GM23248 (cell line): Measurements from ENCODE around the gene MYLK3. TPM values are rescaled to one million over a fixed set of nuclear protein-coding genes. Genes with fewer than 3 reads are reported as not detected.
A peak's percentile ranks its signal among the peaks of the same experiment; 100 is the strongest.

Source experiments
- DNase-seq: peaks from one replicate; pipeline ENCODE4 v3.0.0-alpha.2; 2015
- H2AFZ ChIP-seq: fragments of 200-600 bp; sonication (generic); 2 replicates; pipeline ENCODE4 v1.6.1; 2016; ENCODE audit warnings: antibody characterized with exemption
- H3F3A ChIP-seq: fragments of 200-600 bp; sonication (generic); 2 replicates; pipeline ENCODE4 v1.6.1; 2016; ENCODE audit warnings: mild to moderate bottlenecking, antibody characterized with exemption, mixed run types; ENCODE audit not compliant: insufficient read depth
- H3K27ac ChIP-seq: fragments of 200-600 bp; sonication (generic); 2 replicates; pipeline ENCODE4 v1.5.1; 2016; ENCODE audit warnings: mild to moderate bottlenecking
- H3K27me3 ChIP-seq: fragments of 200-600 bp; sonication (generic); replicated peaks from 2 replicates; pipeline ENCODE4 v1.6.1; 2016; ENCODE audit warnings: mild to moderate bottlenecking; ENCODE audit not compliant: insufficient read depth
- H3K36me3 ChIP-seq: fragments of 200-600 bp; sonication (generic); 2 replicates; pipeline ENCODE4 v1.6.1; 2016; ENCODE audit warnings: low read depth, mild to moderate bottlenecking
- H3K4me1 ChIP-seq: fragments of 200-600 bp; sonication (generic); 2 replicates; pipeline ENCODE4 v1.6.1; 2016; ENCODE audit warnings: mild to moderate bottlenecking; ENCODE audit not compliant: insufficient read depth
- H3K4me2 ChIP-seq: fragments of 200-600 bp; sonication (generic); one replicate; pipeline ENCODE4 v1.6.1; 2016; ENCODE audit warnings: mild to moderate bottlenecking; ENCODE audit not compliant: unreplicated experiment
- H3K4me3 ChIP-seq: fragments of 200-600 bp; sonication (generic); 2 replicates; pipeline ENCODE4 v1.5.1; 2016; ENCODE audit warnings: mild to moderate bottlenecking
- H3K79me2 ChIP-seq: fragments of 200-600 bp; sonication (generic); 2 replicates; pipeline ENCODE4 v1.6.1; 2016; ENCODE audit warnings: mild to moderate bottlenecking; ENCODE audit not compliant: insufficient read depth
- H3K9ac ChIP-seq: fragments of 200-600 bp; sonication (generic); 2 replicates; pipeline ENCODE4 v1.6.1; 2016; ENCODE audit warnings: mild to moderate bottlenecking
- H3K9me2 ChIP-seq: fragments of 200-600 bp; sonication (generic); 2 replicates; pipeline ENCODE4 v1.6.1; 2016; ENCODE audit warnings: mixed run types, mild to moderate bottlenecking, moderate library complexity; ENCODE audit not compliant: insufficient read depth
- H3K9me3 ChIP-seq: fragments of 200-600 bp; sonication (generic); one replicate; pipeline ENCODE4 v1.6.1; 2017; ENCODE audit warnings: low read depth
- H4K20me1 ChIP-seq: fragments of 200-600 bp; sonication (generic); 2 replicates; pipeline ENCODE4 v1.6.0; 2016; ENCODE audit not compliant: insufficient read depth
- EZH2 ChIP-seq: fragments of 200-600 bp; sonication (generic); IDR thresholded peaks from 2 replicates; pipeline ENCODE4 v1.6.1; 2018; ENCODE audit warnings: antibody characterized with exemption, mild to moderate bottlenecking; ENCODE audit not compliant: insufficient read depth, poor library complexity, severe bottlenecking
- EZH2phosphoT487 ChIP-seq: fragments of 200-600 bp; sonication (generic); IDR thresholded peaks from 2 replicates; pipeline ENCODE4 v1.6.1; 2018; ENCODE audit warnings: antibody characterized with exemption, moderate library complexity, mild to moderate bottlenecking, low read depth; ENCODE audit not compliant: insufficient read depth
- WGBS, 2 experiments: methylation state at CpG; one replicate each; pipeline ENCODE4 v1.1.6; 2015 to 2017; ENCODE audit warnings: low lambda C conversion rate in 2 of 2, low coverage in 1 of 2; ENCODE audit errors: missing lambda C conversion rate in 2 of 2; 5-methylcytosine and 5-hydroxymethylcytosine counted together
- in situ Hi-C: fragments of 300-500 bp; cut with MboI; formaldehyde crosslinking; loops from 2 replicates; pipeline ENCODE4 v1.15.0; 2020
- polyA plus RNA-seq: library from polyadenylated mRNA; unstranded; fragments of >200 nt; fragmentation: Nextera tagmentation; extraction: Ambion mirVana; gene quantifications from 2 replicates; pipeline ENCODE4 v1.2.1, GENCODE V29; 2016
- total RNA-seq: library from RNA; depleted of rRNA; stranded (reverse); fragments of >200 nt; shearing (Covaris generic); gene quantifications from 2 replicates; pipeline ENCODE4 v1.2.3, GENCODE V29; 2014

MYLK3 gene
- total and polyA plus RNA-seq, 2 experiments from 2014 or later = not detected

GRCh38 chr16:46690281-46691178, 57.6 kb downstream of the MYLK3 start:
- TF ChIP-seq EZH2phosphoT487 (no peak), EZH2 (no peak)
- peaks cover 13% of the 10 kb centered on the region; the same call in 1 of the 2 replicates for H4K20me1 ChIP-seq
- 20 to 25% methylated on average over 21 of the region's 21 CpGs for WGBS, 2 experiments
- peak overlapping the region; percentile 95 for H2AFZ ChIP-seq
- in situ Hi-C loops = no loop called here
- peak overlapping the region; percentile 91 for H3K27ac ChIP-seq
- H3K9ac ChIP-seq = peak overlapping the region; percentile 86
- no peaks in the 10 kb centered on the region for H3K9me2 ChIP-seq
- H3K9me3 ChIP-seq = no peaks in the 10 kb centered on the region
- DNase-seq = peak; percentile 42
- no peaks in the 10 kb centered on the region for H3K36me3 ChIP-seq
- H3K27me3 ChIP-seq = no peaks in the 10 kb centered on the region
- peaks cover 29% of the 10 kb centered on the region for H3K4me1 ChIP-seq
- H3K4me3 ChIP-seq = peak overlapping the region; percentile 94
- H3K79me2 ChIP-seq = peaks cover 63% of the 10 kb centered on the region
- H3K4me2 ChIP-seq = peak overlapping the region; percentile 88
- H3F3A ChIP-seq = peaks cover 18% of the 10 kb centered on the region

GRCh38 chr16:46689365-46690280, 58.5 kb downstream of the MYLK3 start, which contains the start of gene ORC6:
Gene ORC6 (plus strand): TSS chr16:46689659. CDS start chr16:46689706, 47 bp downstream.
- Histone ChIP-seq H3F3A (peaks cover 18% of the 10 kb centered on the region), H3K79me2 (peaks cover 72% of the 10 kb centered on the region), H4K20me1 (peaks cover 21% of the 10 kb centered on the region; the same call in 1 of the 2 replicates), H3K4me2 (peak within 1 kb of the TSS; percentile 92), H3K27ac (peak within 1 kb of the TSS; percentile 91), H3K9me2 (no peaks in the 10 kb centered on the region), H3K4me3 (peak within 1 kb of the TSS; percentile 94), H3K36me3 (no peaks in the 10 kb centered on the region), H3K9me3 (no peaks in the 10 kb centered on the region), H3K4me1 (peaks cover 29% of the 10 kb centered on the region), H3K27me3 (no peaks in the 10 kb centered on the region), H3K9ac (peak within 1 kb of the TSS; percentile 86), H2AFZ (peak within 1 kb of the TSS; percentile 95)
- WGBS, 2 experiments = 0 to 2% methylated on average over 66 to 78 of the region's 79 CpGs
- no peak for TF ChIP-seq EZH2
- no peak for TF ChIP-seq EZH2phosphoT487
- DNase-seq = peak; percentile 99
- in situ Hi-C loops = no loop called here

GRCh38 chr16:46688654-46689364, 59.3 kb downstream of the MYLK3 start, which contains the start of gene VPS35:
Gene VPS35 (minus strand): TSS chr16:46689178. CDS start chr16:46689133, 45 bp downstream.
- TF ChIP-seq EZH2 (no peak), EZH2phosphoT487 (no peak)
- Histone ChIP-seq H3K36me3 (no peaks in the 10 kb centered on the region), H3K79me2 (peaks cover 80% of the 10 kb centered on the region), H3K4me1 (peaks cover 29% of the 10 kb centered on the region), H3K9ac (peak within 1 kb of the TSS; percentile 86), H4K20me1 (peaks cover 27% of the 10 kb centered on the region; the same call in 1 of the 2 replicates), H3K27ac (peak within 1 kb of the TSS; percentile 91), H3K4me3 (peak within 1 kb of the TSS; percentile 94), H3K4me2 (peak within 1 kb of the TSS; percentile 92), H3K27me3 (no peaks in the 10 kb centered on the region), H3K9me3 (no peaks in the 10 kb centered on the region), H3F3A (peaks cover 18% of the 10 kb centered on the region), H2AFZ (peak within 1 kb of the TSS; percentile 95), H3K9me2 (no peaks in the 10 kb centered on the region)
- DNase-seq = peak; percentile 100
- 0 to 1% methylated on average over 27 to 52 of the region's 54 CpGs for WGBS, 2 experiments
- in situ Hi-C loops = no loop called here
